CD14-positive monocyte (primary cell): ENCODE measurements around the gene RAE1. TPM values are rescaled to one million over a fixed set of nuclear protein-coding genes. Genes with fewer than 3 reads are reported as not detected.

Experiments
- DNase-seq, 3 donors: peaks; one replicate each; pipeline ENCODE4 v3.0.0-alpha.2; 2011 to 2022
- H2AFZ ChIP-seq: 2 replicates; pipeline ENCODE4 v1.6.0; 2012; ENCODE audit warnings: mild to moderate bottlenecking, low read depth, low read length, inconsistent platforms; ENCODE audit not compliant: insufficient read depth, poor library complexity, severe bottlenecking
- H3K27ac ChIP-seq, 2 donors: 1 replicate in 1 of 2; 2 replicates in 1 of 2; pipeline ENCODE4 v1.5.1; 2012 to 2013; ENCODE audit warnings: low read length in 2 of 2, control low read depth in 1 of 2, inconsistent platforms in 1 of 2, low read depth in 1 of 2, mild to moderate bottlenecking in 1 of 2
- H3K27me3 ChIP-seq, 2 donors: one replicate each; pipeline versions ENCODE4 v1.6.0 to v1.6.1; 2011 to 2013; ENCODE audit warnings: low read length in 2 of 2; ENCODE audit not compliant: control insufficient read depth in 2 of 2, insufficient read depth in 2 of 2
- H3K36me3 ChIP-seq, 2 donors: replicated peaks in 1 of 2; 1 replicate in 1 of 2; 2 replicates in 1 of 2; pipeline versions ENCODE4 v1.5.1 to v1.6.1; 2012 to 2013; ENCODE audit warnings: low read length in 2 of 2, control low read depth in 1 of 2, inconsistent platforms in 1 of 2, mild to moderate bottlenecking in 1 of 2; ENCODE audit not compliant: insufficient read depth in 2 of 2, control insufficient read depth in 1 of 2
- H3K4me1 ChIP-seq, 2 donors: 1 replicate in 1 of 2; 2 replicates in 1 of 2; pipeline versions ENCODE4 v1.5.1 to v1.6.1; 2012 to 2013; ENCODE audit warnings: low read length in 2 of 2, control low read depth in 1 of 2, inconsistent platforms in 1 of 2, mild to moderate bottlenecking in 1 of 2, moderate library complexity in 1 of 2; ENCODE audit not compliant: insufficient read depth in 2 of 2, control insufficient read depth in 1 of 2
- H3K4me2 ChIP-seq: replicated peaks from 2 replicates; pipeline ENCODE3; 2012; ENCODE audit warnings: low read length, moderate library complexity, mild to moderate bottlenecking; ENCODE audit not compliant: poor library complexity, severe bottlenecking; ENCODE audit errors: extremely low read depth
- H3K4me3 ChIP-seq, 3 experiments: fragments of 200-600 bp in 1 of 3; sonication (generic) in 1 of 3; replicated peaks in 1 of 3; 1 replicate in 2 of 3; 2 replicates in 1 of 3; pipeline ENCODE4 v1.5.1; 2011 to 2013; ENCODE audit warnings: low read length in 3 of 3, mild to moderate bottlenecking in 3 of 3, control low read depth in 2 of 3, low read depth in 2 of 3, inconsistent platforms in 1 of 3, moderate library complexity in 1 of 3
- H3K79me2 ChIP-seq: 2 replicates; pipeline ENCODE4 v1.6.0; 2012; ENCODE audit warnings: mild to moderate bottlenecking, control low read depth, inconsistent platforms, low read length, moderate library complexity; ENCODE audit not compliant: insufficient read depth
- H3K9ac ChIP-seq: 2 replicates; pipeline ENCODE4 v1.6.0; 2017; ENCODE audit warnings: low read length, mild to moderate bottlenecking; ENCODE audit not compliant: insufficient read depth, poor library complexity, severe bottlenecking
- H3K9me3 ChIP-seq, 2 donors: replicated peaks in 1 of 2; 1 replicate in 1 of 2; 2 replicates in 1 of 2; pipeline versions ENCODE4 v1.5.1 to v1.6.1; 2012 to 2013; ENCODE audit warnings: low read length in 2 of 2, control low read depth in 1 of 2; ENCODE audit not compliant: control insufficient read depth in 1 of 2, insufficient read depth in 1 of 2
- H4K20me1 ChIP-seq: 2 replicates; pipeline ENCODE4 v1.6.0; 2012; ENCODE audit warnings: mild to moderate bottlenecking, low read length, control low read depth, moderate library complexity; ENCODE audit not compliant: insufficient read depth
- H3K27ac Mint-ChIP-seq, 7 donors: one replicate each; pipeline ENCODE4 v1.8.0; 2020; ENCODE audit warnings: mild to moderate bottlenecking in 7 of 7, mixed read lengths in 7 of 7, moderate library complexity in 6 of 7, inconsistent platforms in 2 of 7
- H3K27me3 Mint-ChIP-seq, 3 donors: one replicate each; pipeline ENCODE4 v1.8.0; 2021 to 2022; ENCODE audit warnings: low read depth in 3 of 3, mild to moderate bottlenecking in 3 of 3, mixed read lengths in 3 of 3, moderate library complexity in 3 of 3, inconsistent platforms in 1 of 3
- H3K36me3 Mint-ChIP-seq, 2 donors: one replicate each; pipeline ENCODE4 v1.8.0; 2020; ENCODE audit warnings: mixed read lengths in 2 of 2, inconsistent platforms in 1 of 2, mild to moderate bottlenecking in 1 of 2
- H3K4me1 Mint-ChIP-seq: one replicate; pipeline ENCODE4 v1.8.0; 2020; ENCODE audit warnings: mild to moderate bottlenecking, mixed read lengths
- H3K4me3 Mint-ChIP-seq, 2 donors: one replicate each; pipeline ENCODE4 v1.8.0; 2020; ENCODE audit warnings: mild to moderate bottlenecking in 2 of 2, mixed read lengths in 2 of 2, moderate library complexity in 1 of 2
- H3K9me3 Mint-ChIP-seq, 7 donors: one replicate each; pipeline ENCODE4 v1.8.0; 2020 to 2022; ENCODE audit warnings: mixed read lengths in 7 of 7, mild to moderate bottlenecking in 6 of 7, moderate library complexity in 6 of 7, inconsistent platforms in 2 of 7
- CTCF ChIP-seq: fragments of 200-600 bp; IDR thresholded peaks from one replicate; pipeline ENCODE4 v1.8.0; 2022; ENCODE audit warnings: antibody characterized with exemption, mild to moderate bottlenecking
- WGBS: methylation state at CpG from one replicate; pipeline ENCODE4 v1.1.5; 2013; ENCODE audit warnings: missing lambda C conversion rate; ENCODE audit not compliant: insufficient coverage; 5-methylcytosine and 5-hydroxymethylcytosine counted together
- intact Hi-C, 2 donors: fragments of 100-400 bp; cut with micrococcal nuclease; formaldehyde crosslinking; loops; one replicate each; pipeline versions ENCODE4 v1.15.0 to v1.15.1; 2023
- polyA plus RNA-seq, 3 donors: library from polyadenylated mRNA; depleted of rRNA in 1 of 3; unstranded in 2 of 3; stranded (reverse) in 1 of 3; fragments of 300-500 nt in 2 of 3; fragments of >200 nt in 1 of 3; fragmentation: Illumina TruSeq in 2 of 3; gene quantifications; 1 replicate in 2 of 3; 2 replicates in 1 of 3; pipeline ENCODE4 v1.2.3, GENCODE V29; 2012 to 2021

The RAE1 gene
- polyA plus RNA-seq, 3 donors: 15.8 to 27.5 (median 21.7) TPM

- peak overlapping the region in 1 of 2 donors; percentile 89 for H3K4me3 Mint-ChIP-seq
- no peak overlapping the region for H3K9ac ChIP-seq
- peaks cover 0 to 31% of the 10 kb centered on the region in 2 donors for H3K36me3 ChIP-seq
- H3K9me3 ChIP-seq: no peaks in the 10 kb centered on the region
- peaks cover 39% of the 10 kb centered on the region for H4K20me1 ChIP-seq
- DNase-seq: no peak
- peaks cover 24 to 38% of the 10 kb centered on the region in 2 donors for H3K36me3 Mint-ChIP-seq
- H3K4me2 ChIP-seq: peak overlapping the region; percentile 95
- TF ChIP-seq CTCF: no peak
- H3K9me3 Mint-ChIP-seq: peaks cover 0 to 10% (median 3%) of the 10 kb centered on the region in 7 donors
- peak overlapping the region in 1 of 3 experiments; percentile 96 for H3K4me3 ChIP-seq
- H2AFZ ChIP-seq: no peak overlapping the region
- 85% methylated on average over 2 of the region's 6 CpGs for WGBS
- peak overlapping the region in 4 of 7 donors; percentile 27 to 91 (median 52) for H3K27ac Mint-ChIP-seq
- H3K4me1 ChIP-seq: peaks cover 10 to 14% of the 10 kb centered on the region in 2 donors
- intact Hi-C loops: no loop called here
- H3K27me3 Mint-ChIP-seq: peaks cover 6 to 20% (median 14%) of the 10 kb centered on the region in 3 donors
- H3K4me1 Mint-ChIP-seq: peaks cover 14% of the 10 kb centered on the region
- peaks cover 37% of the 10 kb centered on the region for H3K79me2 ChIP-seq
- peaks cover 4 to 7% of the 10 kb centered on the region in 2 donors for H3K27me3 ChIP-seq
- no peak overlapping the region for H3K27ac ChIP-seq
These were observed 1.2 kb downstream of the RAE1 start for GRCh38 chr20:57352305-57352704.

DNA sequence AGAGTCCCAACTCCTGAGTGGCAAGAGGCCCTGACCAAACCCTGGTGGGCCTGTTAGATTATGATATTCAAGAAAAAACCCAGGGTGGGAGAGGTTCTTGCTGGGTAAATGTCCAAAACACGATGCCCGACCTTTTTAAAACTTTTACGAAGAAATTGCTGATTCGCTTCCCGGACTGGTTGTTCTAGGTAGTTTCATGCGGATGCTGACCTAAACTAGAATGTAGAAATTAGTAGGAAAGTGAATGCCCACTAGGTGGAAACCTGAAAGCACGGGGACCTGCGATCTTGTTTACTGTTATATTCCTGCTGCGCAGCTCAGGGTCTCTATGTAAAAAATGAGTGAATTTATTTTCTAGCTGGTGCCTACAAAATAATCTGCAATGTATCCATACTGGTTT lies 2.3 kb downstream of the RAE1 start:
- TF ChIP-seq CTCF: no peak
- Histone ChIP-seq H3K36me3 (peaks cover 0 to 31% of the 10 kb centered on the region in 2 donors), H3K27ac (no peak overlapping the region), H3K9ac (no peak overlapping the region), H3K9me3 (no peaks in the 10 kb centered on the region), H3K79me2 (peaks cover 37% of the 10 kb centered on the region), H3K4me1 (peaks cover 10 to 14% of the 10 kb centered on the region in 2 donors), H3K27me3 (peaks cover 0 to 4% of the 10 kb centered on the region in 2 donors), H2AFZ (no peak overlapping the region), H4K20me1 (peaks cover 39% of the 10 kb centered on the region), H3K4me3 (no peak overlapping the region), H3K4me2 (no peak overlapping the region)
- Mint-ChIP-seq H3K9me3 (peaks cover 0 to 10% (median 3%) of the 10 kb centered on the region in 7 donors), H3K27ac (no peak overlapping the region), H3K4me1 (peaks cover 14% of the 10 kb centered on the region), H3K27me3 (peaks cover 6 to 11% (median 7%) of the 10 kb centered on the region in 3 donors), H3K36me3 (peaks cover 24 to 38% of the 10 kb centered on the region in 2 donors), H3K4me3 (no peak overlapping the region)
- intact Hi-C loops: no loop called here
- 100% methylated on average over 7 of the region's 9 CpGs for WGBS
- DNase-seq: no peak
